Mesenchymal stem cell (in vitro differentiated cells and primary cell): ENCODE data around the gene VIT.
A peak's percentile ranks its signal among the peaks of the same experiment; 100 is the strongest.

Experiments
- DNase-seq: peaks from one replicate; pipeline ENCODE4 v3.0.0-alpha.2; 2013
- H2AFZ ChIP-seq: one replicate; pipeline ENCODE4 v1.6.1; 2013; ENCODE audit warnings: low read depth, mild to moderate bottlenecking, control low read depth, inconsistent platforms, low read length, moderate library complexity
- H2AK5ac ChIP-seq: 2 replicates; pipeline ENCODE4 v1.6.1; 2013; ENCODE audit warnings: low read length, moderate library complexity, mild to moderate bottlenecking, inconsistent platforms; ENCODE audit not compliant: severe bottlenecking
- H2BK120ac ChIP-seq: one replicate; pipeline ENCODE4 v1.6.1; 2013; ENCODE audit warnings: low read depth, mild to moderate bottlenecking, inconsistent platforms, low read length, moderate library complexity
- H2BK12ac ChIP-seq, 2 experiments: one replicate each; pipeline ENCODE4 v1.6.1; 2013; ENCODE audit warnings: inconsistent platforms in 2 of 2, low read length in 2 of 2, mild to moderate bottlenecking in 2 of 2, moderate library complexity in 2 of 2, control low read depth in 1 of 2
- H2BK15ac ChIP-seq: one replicate; pipeline ENCODE4 v1.6.1; 2013; ENCODE audit warnings: mild to moderate bottlenecking, low read depth, inconsistent platforms; ENCODE audit not compliant: poor library complexity, severe bottlenecking
- H2BK5ac ChIP-seq: 2 replicates; pipeline ENCODE4 v1.6.1; 2013; ENCODE audit warnings: low read depth, mild to moderate bottlenecking, low read length, control low read depth, inconsistent platforms; ENCODE audit not compliant: poor library complexity, severe bottlenecking
- H3K14ac ChIP-seq, 2 experiments: one replicate each; pipeline ENCODE4 v1.6.1; 2013; ENCODE audit warnings: inconsistent platforms in 2 of 2, low read length in 2 of 2, control low read depth in 1 of 2, mild to moderate bottlenecking in 1 of 2, moderate library complexity in 1 of 2
- H3K18ac ChIP-seq, 2 experiments: one replicate each; pipeline ENCODE4 v1.6.1; 2013; ENCODE audit warnings: inconsistent platforms in 2 of 2, low read length in 2 of 2, control low read depth in 1 of 2, low read depth in 1 of 2, mild to moderate bottlenecking in 1 of 2
- H3K23ac ChIP-seq, 2 experiments: one replicate each; pipeline ENCODE4 v1.6.1; 2013; ENCODE audit warnings: inconsistent platforms in 2 of 2, low read length in 2 of 2, mild to moderate bottlenecking in 2 of 2, moderate library complexity in 2 of 2, control low read depth in 1 of 2
- H3K27ac ChIP-seq: 2 replicates; pipeline ENCODE4 v1.5.1; 2013; ENCODE audit warnings: mild to moderate bottlenecking, moderate library complexity, low read length, control low read depth, inconsistent platforms; ENCODE audit not compliant: poor library complexity, severe bottlenecking
- H3K27me3 ChIP-seq, 2 experiments: 2 replicates each; pipeline versions ENCODE4 v1.6.1 to v1.7.0; 2013; ENCODE audit warnings: low read length in 2 of 2, mild to moderate bottlenecking in 2 of 2, moderate library complexity in 2 of 2, control low read depth in 1 of 2, inconsistent platforms in 1 of 2; ENCODE audit not compliant: control insufficient read depth in 1 of 2, insufficient read depth in 1 of 2
- H3K36me3 ChIP-seq, 2 experiments: 2 replicates each; pipeline versions ENCODE4 v1.6.1 to v1.7.0; 2013; ENCODE audit warnings: low read length in 2 of 2, control low read depth in 1 of 2, inconsistent platforms in 1 of 2, low read depth in 1 of 2, mild to moderate bottlenecking in 1 of 2; ENCODE audit not compliant: insufficient read depth in 2 of 2, control insufficient read depth in 1 of 2
- H3K4ac ChIP-seq, 2 experiments: one replicate each; pipeline ENCODE4 v1.6.1; 2013; ENCODE audit warnings: inconsistent platforms in 2 of 2, low read length in 2 of 2, mild to moderate bottlenecking in 2 of 2, moderate library complexity in 2 of 2, control low read depth in 1 of 2, low read depth in 1 of 2
- H3K4me1 ChIP-seq: 2 replicates; pipeline ENCODE4 v1.6.1; 2013; ENCODE audit warnings: low read depth, low read length, control low read depth; ENCODE audit not compliant: control insufficient read depth, insufficient read depth
- H3K4me2 ChIP-seq: 2 replicates; pipeline ENCODE4 v1.6.1; 2013; ENCODE audit warnings: low read length, mild to moderate bottlenecking, inconsistent platforms; ENCODE audit not compliant: poor library complexity, severe bottlenecking
- H3K4me3 ChIP-seq, 2 experiments: 2 replicates each; pipeline versions ENCODE4 v1.5.1 to v1.7.0; 2013; ENCODE audit warnings: low read length in 2 of 2, mild to moderate bottlenecking in 2 of 2, control low read depth in 1 of 2, low read depth in 1 of 2; ENCODE audit not compliant: insufficient read depth in 1 of 2
- H3K79me1 ChIP-seq: replicated peaks from 2 replicates; pipeline ENCODE4 v1.6.1; 2013; ENCODE audit warnings: mild to moderate bottlenecking, control low read depth, low read length, inconsistent platforms; ENCODE audit not compliant: poor library complexity, severe bottlenecking
- H3K9ac ChIP-seq: 2 replicates; pipeline ENCODE4 v1.7.0; 2013; ENCODE audit warnings: mild to moderate bottlenecking, low read length, moderate library complexity
- H3K9me3 ChIP-seq: 2 replicates; pipeline ENCODE4 v1.7.0; 2013; ENCODE audit warnings: mild to moderate bottlenecking, low read length; ENCODE audit not compliant: control insufficient read depth
- H4K8ac ChIP-seq: one replicate; pipeline ENCODE4 v1.6.1; 2013; ENCODE audit warnings: inconsistent platforms, mild to moderate bottlenecking, low read length, moderate library complexity
- H4K91ac ChIP-seq: one replicate; pipeline ENCODE4 v1.6.1; 2013; ENCODE audit warnings: mild to moderate bottlenecking, low read length, inconsistent platforms
- WGBS: methylation state at CpG from one replicate; pipeline ENCODE4 v1.1.7; 2013; ENCODE audit warnings: mixed read lengths; 5-methylcytosine and 5-hydroxymethylcytosine counted together

VIT gene

DNA sequence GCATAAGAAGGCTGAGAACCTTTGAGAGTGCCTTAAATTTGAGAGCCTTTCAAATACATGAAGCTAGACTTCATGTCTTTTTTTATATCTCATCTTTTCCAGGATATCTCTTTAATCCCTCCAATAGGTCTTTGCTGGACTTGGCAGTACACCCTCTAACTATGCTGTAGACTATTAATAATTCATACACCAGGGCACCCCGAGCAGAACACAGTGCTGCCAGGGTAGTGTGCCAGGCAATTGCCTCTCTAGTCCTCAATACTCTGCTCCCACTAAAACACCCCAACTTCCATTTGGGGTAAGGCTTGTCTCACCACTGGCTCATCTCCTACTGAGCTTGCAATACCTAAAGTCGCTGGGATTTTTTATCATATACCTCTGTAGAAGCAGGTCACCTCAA, 80.8 kb downstream of the VIT start:
- Histone ChIP-seq H2AK5ac (no peak overlapping the region), H4K8ac (no peak overlapping the region), H2BK12ac (no peak overlapping the region), H3K4me1 (peaks cover under 1% of the 10 kb centered on the region), H3K27me3 (peaks cover 0 to 4% of the 10 kb centered on the region in 2 experiments), H3K18ac (no peak overlapping the region), H2BK15ac (no peak overlapping the region), H3K79me1 (no peaks in the 10 kb centered on the region), H3K4ac (no peak overlapping the region), H2BK5ac (no peak overlapping the region), H3K4me2 (no peak overlapping the region), H3K4me3 (no peak overlapping the region), H3K9me3 (no peaks in the 10 kb centered on the region), H3K36me3 (no peaks in the 10 kb centered on the region), H3K14ac (no peak overlapping the region), H2BK120ac (no peak overlapping the region), H4K91ac (no peak overlapping the region), H2AFZ (no peak overlapping the region), H3K23ac (no peak overlapping the region), H3K9ac (no peak overlapping the region), H3K27ac (no peak overlapping the region)
- no peak for DNase-seq
- 77% methylated on average over 2 of the region's 2 CpGs for WGBS

DNA sequence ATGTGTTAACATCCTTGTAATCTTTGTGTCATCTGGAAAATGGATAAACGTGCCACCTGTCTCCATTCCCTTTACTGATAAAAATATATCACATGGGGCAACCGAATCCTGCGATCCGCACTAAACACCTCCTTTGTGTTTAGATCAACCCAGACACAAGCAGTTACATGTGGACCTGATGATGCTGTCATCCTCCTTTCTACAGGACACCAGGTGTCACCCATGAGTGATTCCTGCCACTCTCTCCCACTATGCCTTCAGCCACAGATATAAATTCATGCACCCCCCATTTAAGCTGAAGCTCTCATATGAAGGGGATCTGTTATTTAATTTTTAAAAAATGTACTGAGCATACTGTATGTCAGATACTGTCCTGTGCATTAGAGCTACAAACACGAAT, 81.3 kb downstream of the VIT start:
- no peaks in the 10 kb centered on the region for H3K36me3 ChIP-seq
- 83% methylated on average over 5 of the region's 5 CpGs for WGBS
- no peak overlapping the region for H3K4me3 ChIP-seq
- H2AK5ac ChIP-seq: no peak overlapping the region
- no peak overlapping the region for H2AFZ ChIP-seq
- no peak overlapping the region for H4K8ac ChIP-seq
- no peak overlapping the region for H3K14ac ChIP-seq
- no peak overlapping the region for H3K23ac ChIP-seq
- H3K18ac ChIP-seq: no peak overlapping the region
- H2BK120ac ChIP-seq: no peak overlapping the region
- H3K9ac ChIP-seq: no peak overlapping the region
- no peak overlapping the region for H2BK12ac ChIP-seq
- peaks cover 2% of the 10 kb centered on the region for H3K4me1 ChIP-seq
- H3K27me3 ChIP-seq: peaks cover 0 to 4% of the 10 kb centered on the region in 2 experiments
- no peak for DNase-seq
- H2BK5ac ChIP-seq: no peak overlapping the region
- no peak overlapping the region for H3K4ac ChIP-seq
- H3K27ac ChIP-seq: no peak overlapping the region
- H4K91ac ChIP-seq: no peak overlapping the region
- no peak overlapping the region for H3K4me2 ChIP-seq
- H3K9me3 ChIP-seq: no peaks in the 10 kb centered on the region
- H2BK15ac ChIP-seq: no peak overlapping the region
- H3K79me1 ChIP-seq: no peaks in the 10 kb centered on the region

DNA sequence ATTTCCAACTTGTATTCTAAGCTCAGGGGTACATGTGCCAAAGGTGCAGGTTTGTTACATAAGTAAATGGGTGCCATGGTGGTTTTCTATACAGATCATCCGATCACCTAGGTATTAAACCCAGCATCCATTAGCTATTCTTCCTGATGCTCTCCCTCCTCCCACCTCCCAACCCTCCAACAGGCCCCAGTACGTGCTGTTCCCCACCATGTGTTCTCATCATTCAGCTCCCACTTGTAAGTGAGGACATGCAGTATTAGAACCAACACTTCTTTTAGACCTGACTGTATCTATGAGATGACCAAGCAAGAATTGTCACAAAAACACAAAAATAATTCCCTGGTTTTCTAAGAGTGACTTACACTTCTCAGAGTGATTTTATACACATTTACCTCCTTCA, 83.0 kb downstream of the VIT start:
- H2AK5ac ChIP-seq: no peak overlapping the region
- no peak overlapping the region for H2BK120ac ChIP-seq
- no peak overlapping the region for H3K23ac ChIP-seq
- no peak overlapping the region for H3K4ac ChIP-seq
- no peak overlapping the region for H3K27ac ChIP-seq
- H3K36me3 ChIP-seq: no peaks in the 10 kb centered on the region
- H2AFZ ChIP-seq: no peak overlapping the region
- no peak overlapping the region for H4K91ac ChIP-seq
- H3K79me1 ChIP-seq: no peaks in the 10 kb centered on the region
- no peak overlapping the region for H2BK5ac ChIP-seq
- no peak overlapping the region for H3K4me2 ChIP-seq
- peak overlapping the region; percentile 70 for H3K9ac ChIP-seq
- H3K18ac ChIP-seq: no peak overlapping the region
- H3K9me3 ChIP-seq: no peaks in the 10 kb centered on the region
- H3K14ac ChIP-seq: no peak overlapping the region
- no peak overlapping the region for H2BK12ac ChIP-seq
- DNase-seq: no peak
- no peak overlapping the region for H2BK15ac ChIP-seq
- no peak overlapping the region for H3K4me3 ChIP-seq
- peaks cover 2% of the 10 kb centered on the region for H3K4me1 ChIP-seq
- H3K27me3 ChIP-seq: peaks cover 9 to 15% of the 10 kb centered on the region in 2 experiments
- no peak overlapping the region for H4K8ac ChIP-seq
- 89% methylated on average over 2 of the region's 2 CpGs for WGBS

DNA sequence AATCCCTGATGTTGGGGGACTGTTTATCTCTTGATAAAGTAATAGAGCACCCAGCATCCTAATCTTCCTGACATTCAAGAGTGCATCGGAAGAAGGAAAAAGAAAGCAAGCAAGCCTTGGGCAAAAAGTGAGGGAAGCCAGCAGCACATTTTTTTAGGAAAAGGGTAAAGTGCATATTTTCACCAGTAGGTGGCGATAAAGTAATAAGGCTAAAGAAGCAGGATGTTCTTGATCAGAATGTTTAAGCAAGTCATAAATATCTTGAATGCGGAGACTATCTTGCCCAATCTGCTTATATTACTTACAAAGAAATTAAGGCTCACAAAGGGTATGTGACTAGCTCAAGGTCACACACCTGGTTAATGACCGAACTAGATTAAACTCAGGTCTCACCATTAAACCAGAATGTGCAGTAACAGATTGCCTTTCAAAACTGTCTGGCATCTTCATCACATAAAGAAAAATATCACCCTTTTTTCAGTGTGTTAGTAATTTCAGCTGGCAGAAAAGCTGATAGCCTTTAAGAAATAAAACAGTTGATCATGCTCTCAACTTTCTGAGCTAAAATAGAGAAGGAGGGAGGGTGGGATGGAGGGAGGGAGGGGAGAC, 83.8 kb downstream of the VIT start:
- H3K27ac ChIP-seq: no peak overlapping the region
- no peak overlapping the region for H3K18ac ChIP-seq
- DNase-seq: peak; percentile 62
- no peak overlapping the region for H4K8ac ChIP-seq
- no peak overlapping the region for H3K23ac ChIP-seq
- H3K79me1 ChIP-seq: no peaks in the 10 kb centered on the region
- H2AK5ac ChIP-seq: no peak overlapping the region
- no peak overlapping the region for H2BK12ac ChIP-seq
- no peak overlapping the region for H4K91ac ChIP-seq
- no peak overlapping the region for H3K4ac ChIP-seq
- no peak overlapping the region for H2BK120ac ChIP-seq
- no peak overlapping the region for H3K14ac ChIP-seq
- H3K9ac ChIP-seq: peak overlapping the region; percentile 70
- H3K4me1 ChIP-seq: peaks cover 2% of the 10 kb centered on the region
- 19% methylated on average over 4 of the region's 4 CpGs for WGBS
- H3K9me3 ChIP-seq: no peaks in the 10 kb centered on the region
- no peak overlapping the region for H2AFZ ChIP-seq
- no peak overlapping the region for H2BK5ac ChIP-seq
- H3K27me3 ChIP-seq: peaks cover 11 to 15% of the 10 kb centered on the region in 2 experiments
- no peaks in the 10 kb centered on the region for H3K36me3 ChIP-seq
- H2BK15ac ChIP-seq: no peak overlapping the region
- H3K4me2 ChIP-seq: no peak overlapping the region
- peak overlapping the region in 1 of 2 experiments; percentile 57 for H3K4me3 ChIP-seq
